Natural killer cell (primary cell): Measurements from ENCODE around the gene PRPF6. TPM values are rescaled to one million over a fixed set of nuclear protein-coding genes. Genes with fewer than 3 reads are reported as not detected.

Source experiments
- ATAC-seq, 3 donors: fragments of 150-1000 bp in 2 of 3; fragments of 200-7000 bp in 1 of 3; cut with Tn5 transposase; 1 replicate in 1 of 3; 2 replicates in 2 of 3; pipeline ENCODE4 v1.10.0; 2021; ENCODE audit warnings: mild to moderate bottlenecking in 2 of 3, moderate library complexity in 2 of 3
- DNase-seq, 2 donors: peaks; one replicate each; pipeline versions ENCODE4 v3.0.0 to v3.0.0-alpha.2; 2013 to 2021; ENCODE audit warnings: mixed read lengths in 1 of 2
- H3K27ac ChIP-seq: one replicate; pipeline ENCODE4 v1.5.1; 2013; ENCODE audit warnings: mild to moderate bottlenecking, low read length
- H3K27me3 ChIP-seq: one replicate; pipeline ENCODE4 v1.6.1; 2013; ENCODE audit warnings: low read length; ENCODE audit not compliant: control insufficient read depth, insufficient read depth
- H3K36me3 ChIP-seq: one replicate; pipeline ENCODE4 v1.6.1; 2013; ENCODE audit warnings: low read length; ENCODE audit not compliant: control insufficient read depth, insufficient read depth
- H3K4me1 ChIP-seq: one replicate; pipeline ENCODE4 v1.6.1; 2013; ENCODE audit warnings: low read length; ENCODE audit not compliant: control insufficient read depth, insufficient read depth
- H3K4me3 ChIP-seq: one replicate; pipeline ENCODE4 v1.5.1; 2013; ENCODE audit warnings: low read length
- H3K9me3 ChIP-seq: one replicate; pipeline ENCODE4 v1.6.1; 2013; ENCODE audit warnings: low read length; ENCODE audit not compliant: control insufficient read depth, insufficient read depth
- H3K27ac Mint-ChIP-seq, 2 donors: one replicate each; pipeline ENCODE4 v1.8.0; 2022; ENCODE audit warnings: mild to moderate bottlenecking in 2 of 2, mixed read lengths in 2 of 2, moderate library complexity in 1 of 2
- H3K27me3 Mint-ChIP-seq, 2 donors: one replicate each; pipeline ENCODE4 v1.8.0; 2022; ENCODE audit warnings: low read depth in 2 of 2, mixed read lengths in 2 of 2
- H3K36me3 Mint-ChIP-seq: one replicate; pipeline ENCODE4 v1.8.0; 2022; ENCODE audit warnings: mixed read lengths
- H3K4me1 Mint-ChIP-seq, 2 donors: one replicate each; pipeline ENCODE4 v1.8.0; 2022; ENCODE audit warnings: mixed read lengths in 2 of 2
- H3K4me3 Mint-ChIP-seq: one replicate; pipeline ENCODE4 v1.8.0; 2022; ENCODE audit warnings: mild to moderate bottlenecking, moderate library complexity, mixed read lengths
- H3K9me3 Mint-ChIP-seq, 2 donors: one replicate each; pipeline ENCODE4 v1.8.0; 2022; ENCODE audit warnings: mixed read lengths in 2 of 2
- CTCF ChIP-seq: fragments of 200-600 bp; IDR thresholded peaks from one replicate; pipeline ENCODE4 v1.8.0; 2022; ENCODE audit warnings: antibody characterized with exemption
- WGBS: methylation state at CpG from one replicate; pipeline ENCODE4 v1.1.7; 2013; ENCODE audit warnings: missing lambda C conversion rate; ENCODE audit not compliant: insufficient coverage; 5-methylcytosine and 5-hydroxymethylcytosine counted together
- intact Hi-C: fragments of 100-400 bp; cut with micrococcal nuclease; formaldehyde crosslinking; loops from one replicate; pipeline ENCODE4 v1.14.2; 2022
- total RNA-seq, 4 donors: library from RNA; stranded (reverse); fragments of 120-200 nt in 1 of 4; gene quantifications; one replicate each; pipeline versions ENCODE4 v1.2.3 to v1.2.4, GENCODE V29; 2013 to 2022

Gene PRPF6
- total RNA-seq, 3 donors from 2014 or later (not counting 1 experiment from before 2014, with no cell fraction given): 52.7 to 63.0 (median 55.0) TPM

GRCh38 chr20:64021124-64021975 lies 40.4 kb downstream of the PRPF6 start:
- H3K9me3 ChIP-seq: no peaks in the 10 kb centered on the region
- Mint-ChIP-seq H3K4me1 (peaks cover 0 to 6% of the 10 kb centered on the region in 2 donors), H3K36me3 (no peaks in the 10 kb centered on the region), H3K9me3 (no peaks in the 10 kb centered on the region), H3K27ac (no peak overlapping the region), H3K4me3 (no peak overlapping the region), H3K27me3 (no peaks in the 10 kb centered on the region)
- intact Hi-C loops: no loop called here
- no peak for TF ChIP-seq CTCF
- DNase-seq: no peak
- H3K36me3 ChIP-seq: peaks cover 74% of the 10 kb centered on the region
- H3K27me3 ChIP-seq: no peaks in the 10 kb centered on the region
- H3K4me1 ChIP-seq: no peaks in the 10 kb centered on the region
- H3K4me3 ChIP-seq: no peak overlapping the region
- WGBS: 99% methylated on average over 36 of the region's 36 CpGs
- H3K27ac ChIP-seq: no peak overlapping the region
- no peak for ATAC-seq

- no peak for TF ChIP-seq CTCF
- intact Hi-C loops: no loop called here
- no peak overlapping the region for H3K27ac Mint-ChIP-seq
- Histone ChIP-seq H3K27ac (no peak overlapping the region), H3K9me3 (no peaks in the 10 kb centered on the region), H3K27me3 (no peaks in the 10 kb centered on the region), H3K4me1 (no peaks in the 10 kb centered on the region), H3K36me3 (peaks cover 81% of the 10 kb centered on the region), H3K4me3 (no peak overlapping the region)
- no peak for DNase-seq
- H3K27me3 Mint-ChIP-seq: no peaks in the 10 kb centered on the region
- no peak overlapping the region for H3K4me3 Mint-ChIP-seq
- ATAC-seq: no peak
- H3K9me3 Mint-ChIP-seq: no peaks in the 10 kb centered on the region
- peaks cover 0 to 6% of the 10 kb centered on the region in 2 donors for H3K4me1 Mint-ChIP-seq
- WGBS: 98% methylated on average over 17 of the region's 17 CpGs
- H3K36me3 Mint-ChIP-seq: no peaks in the 10 kb centered on the region
These were observed 41.9 kb downstream of the PRPF6 start for GRCh38 chr20:64022671-64023360.

- no peaks in the 10 kb centered on the region for H3K4me1 ChIP-seq
- no peak overlapping the region for H3K27ac ChIP-seq
- no peaks in the 10 kb centered on the region for H3K36me3 Mint-ChIP-seq
These were observed 42.6 kb downstream of the PRPF6 start for GRCh38 chr20:64023361-64024140.

More at GRCh38 chr20:64023361-64024140, 42.6 kb downstream of the PRPF6 start:
- Mint-ChIP-seq H3K4me1 (peaks cover 0 to 6% of the 10 kb centered on the region in 2 donors), H3K4me3 (no peak overlapping the region), H3K27ac (no peak overlapping the region), H3K9me3 (no peaks in the 10 kb centered on the region), H3K27me3 (no peaks in the 10 kb centered on the region)
- intact Hi-C loops: no loop called here
- 97% methylated on average over 15 of the region's 15 CpGs for WGBS
- DNase-seq (no peak), ATAC-seq (no peak)
- no peaks in the 10 kb centered on the region for H3K9me3 ChIP-seq
- H3K27me3 ChIP-seq: no peaks in the 10 kb centered on the region
- TF ChIP-seq CTCF: no peak
- peaks cover 81% of the 10 kb centered on the region for H3K36me3 ChIP-seq
- H3K4me3 ChIP-seq: no peak overlapping the region
